Inferior parietal cortex (tissue), 1 donor: ENCODE data around the gene TGFBR1.

Experiments
- DNase-seq: peaks from one replicate; pipeline ENCODE4 v3.0.0-alpha.2; 2016; ENCODE audit errors: extremely low spot score

The TGFBR1 gene

DNA sequence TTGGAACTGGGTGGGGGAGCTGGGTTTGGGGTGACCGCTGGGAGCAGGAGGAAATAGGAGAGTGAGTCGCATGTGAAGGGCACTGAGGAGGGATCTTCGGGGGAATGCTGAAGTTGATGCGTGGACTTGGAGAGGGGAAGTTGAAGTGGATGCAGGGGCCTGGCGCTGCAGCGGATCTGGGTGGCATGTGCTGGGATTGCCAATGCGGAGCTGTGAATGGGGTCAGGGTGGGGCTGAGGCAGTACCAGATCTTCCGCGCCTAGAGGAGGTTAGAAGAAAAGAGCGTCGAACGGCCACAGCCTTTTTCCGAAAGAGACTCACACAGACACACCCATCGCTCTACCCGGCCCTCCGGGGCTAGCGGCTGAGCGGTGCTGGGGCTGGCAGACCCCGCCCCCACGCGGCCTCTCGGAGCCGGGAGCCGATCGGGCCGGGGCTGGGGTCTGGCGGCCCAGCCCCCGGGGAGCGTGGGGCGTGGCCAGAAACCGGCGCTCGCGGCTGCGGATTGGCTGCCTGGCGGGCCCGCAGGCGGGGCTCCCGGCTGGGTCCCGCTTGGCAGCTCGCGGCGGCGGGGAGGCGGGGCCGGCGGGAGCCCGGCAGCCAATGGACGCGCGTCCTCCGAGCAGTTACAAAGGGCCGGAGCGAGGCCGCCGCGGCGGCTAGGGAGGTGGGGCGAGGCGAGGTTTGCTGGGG, at the start of gene TGFBR1:
TGFBR1 (plus strand) TSS at position 655 of the 693 bp plus-strand sequence. CDS start 93 bp downstream, outside the sequence.
- DNase-seq = peak; percentile 87

DNA sequence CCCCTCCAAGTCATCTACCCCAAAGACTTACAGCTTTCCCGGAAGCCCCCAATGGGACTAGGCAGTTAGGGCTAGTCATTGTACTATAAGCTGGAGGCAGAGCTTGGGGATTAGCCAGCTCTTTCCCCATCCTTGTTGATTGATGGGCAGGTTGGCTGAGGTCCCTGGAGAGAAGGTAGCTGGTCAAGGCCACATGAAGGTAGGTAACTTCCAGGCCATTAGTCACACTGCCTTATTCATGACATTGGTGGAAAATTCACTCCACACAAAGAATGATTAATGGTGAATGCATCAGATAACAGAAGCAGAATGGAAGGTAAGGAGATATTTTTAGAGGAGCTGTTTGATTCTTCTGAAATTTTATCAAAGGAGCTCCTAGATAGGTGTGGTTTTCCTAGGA, 49.5 kb upstream of the TGFBR1 start:
- no peak for DNase-seq

DNA sequence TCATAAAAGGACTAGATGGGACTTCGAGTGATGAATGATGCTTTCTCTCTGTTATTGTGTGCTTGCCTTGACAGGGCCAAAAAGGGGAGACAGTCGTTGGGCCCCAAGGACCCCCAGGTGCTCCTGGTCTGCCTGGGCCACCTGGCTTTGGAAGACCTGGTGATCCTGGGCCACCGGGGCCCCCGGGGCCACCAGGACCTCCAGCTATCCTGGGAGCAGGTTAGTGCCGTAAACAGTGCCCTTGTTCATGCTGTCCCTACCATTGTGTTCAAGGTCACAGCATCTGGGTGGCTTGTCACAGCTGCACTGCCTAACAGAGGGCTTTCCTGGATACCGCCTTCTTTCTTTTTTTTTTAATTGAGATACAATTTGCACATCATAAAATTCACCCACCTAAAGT, 48.7 kb upstream of the TGFBR1 start:
- DNase-seq = no peak

DNA sequence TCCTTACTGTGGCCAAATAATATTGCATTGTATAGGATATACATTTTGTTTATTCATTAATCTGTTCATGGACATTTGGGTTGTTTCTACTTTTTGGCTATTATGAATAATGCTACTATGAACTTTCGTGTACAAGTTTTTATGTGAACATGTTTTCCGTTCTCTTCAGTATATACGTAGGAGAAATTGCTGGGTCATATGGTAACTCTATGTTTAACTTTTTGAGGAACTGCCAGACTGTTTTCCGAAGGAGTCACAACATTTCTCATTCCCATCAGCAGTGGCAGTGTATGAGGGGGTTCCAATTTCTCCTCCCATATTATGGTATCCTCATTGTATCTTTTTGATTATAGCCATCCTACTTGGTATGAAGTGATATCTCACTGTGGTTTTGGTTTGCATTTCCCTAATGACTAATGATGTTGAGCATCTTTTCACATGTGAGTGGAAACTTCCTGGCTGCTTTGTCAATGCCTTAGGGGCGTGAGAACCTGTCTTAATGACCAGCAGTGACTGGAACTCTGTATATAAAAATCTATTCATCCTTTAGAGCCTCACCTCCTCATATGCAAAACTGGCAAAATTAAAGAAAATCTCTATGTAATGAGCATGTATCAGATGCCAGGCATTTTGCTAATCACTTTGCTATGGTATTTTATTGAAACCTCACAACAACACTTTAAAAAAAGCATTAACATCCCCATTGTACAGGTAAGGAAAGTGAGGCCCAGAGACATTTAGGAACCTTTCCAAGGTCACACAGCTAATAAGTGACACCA, 47.8 kb upstream of the TGFBR1 start:
- DNase-seq = no peak

DNA sequence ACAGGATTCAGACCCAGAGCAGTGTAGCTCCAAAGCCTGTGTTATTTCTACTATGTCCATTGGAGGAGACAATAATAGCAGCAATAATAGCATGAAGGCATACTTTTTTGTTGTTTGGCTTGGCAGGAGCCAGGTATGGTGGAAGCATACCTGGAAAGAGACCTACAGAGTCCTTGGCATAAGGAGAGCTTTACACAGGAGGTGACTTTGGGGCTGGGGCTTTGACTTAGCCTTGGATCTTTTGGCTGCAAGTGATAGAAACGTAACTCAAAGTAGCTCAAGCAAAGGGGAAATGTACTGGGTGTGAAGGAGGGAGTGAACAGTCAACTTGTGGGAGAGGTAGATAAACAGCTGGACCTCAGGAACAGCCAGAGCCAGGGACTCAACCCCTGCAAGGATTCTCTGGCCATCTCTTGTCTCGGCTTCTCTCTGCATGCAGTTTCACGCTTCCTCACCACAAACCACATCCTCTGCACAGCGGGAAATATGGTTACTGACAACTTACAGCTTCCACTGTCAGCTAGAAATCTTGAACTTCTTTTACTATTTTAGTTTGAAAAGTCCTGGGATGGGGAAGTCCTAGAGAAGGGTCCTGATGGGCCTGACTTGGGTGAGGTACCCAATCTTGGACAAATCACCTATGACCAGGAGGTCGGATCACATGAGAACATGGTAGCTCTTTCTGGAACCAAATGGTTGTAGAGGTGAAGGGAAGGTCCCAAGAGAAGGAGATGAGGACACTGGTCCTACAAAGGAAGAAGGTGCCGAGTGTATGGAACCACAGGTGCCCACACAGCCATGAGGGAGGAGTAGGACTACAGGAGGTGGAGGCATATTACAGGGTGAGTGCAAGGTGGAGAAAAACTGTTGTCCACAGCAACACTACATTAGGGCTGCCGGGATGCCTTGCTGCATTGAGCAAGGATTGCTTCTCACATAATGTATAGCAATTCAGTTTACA, 47.0 kb upstream of the TGFBR1 start:
- DNase-seq = peak; percentile 56

DNA sequence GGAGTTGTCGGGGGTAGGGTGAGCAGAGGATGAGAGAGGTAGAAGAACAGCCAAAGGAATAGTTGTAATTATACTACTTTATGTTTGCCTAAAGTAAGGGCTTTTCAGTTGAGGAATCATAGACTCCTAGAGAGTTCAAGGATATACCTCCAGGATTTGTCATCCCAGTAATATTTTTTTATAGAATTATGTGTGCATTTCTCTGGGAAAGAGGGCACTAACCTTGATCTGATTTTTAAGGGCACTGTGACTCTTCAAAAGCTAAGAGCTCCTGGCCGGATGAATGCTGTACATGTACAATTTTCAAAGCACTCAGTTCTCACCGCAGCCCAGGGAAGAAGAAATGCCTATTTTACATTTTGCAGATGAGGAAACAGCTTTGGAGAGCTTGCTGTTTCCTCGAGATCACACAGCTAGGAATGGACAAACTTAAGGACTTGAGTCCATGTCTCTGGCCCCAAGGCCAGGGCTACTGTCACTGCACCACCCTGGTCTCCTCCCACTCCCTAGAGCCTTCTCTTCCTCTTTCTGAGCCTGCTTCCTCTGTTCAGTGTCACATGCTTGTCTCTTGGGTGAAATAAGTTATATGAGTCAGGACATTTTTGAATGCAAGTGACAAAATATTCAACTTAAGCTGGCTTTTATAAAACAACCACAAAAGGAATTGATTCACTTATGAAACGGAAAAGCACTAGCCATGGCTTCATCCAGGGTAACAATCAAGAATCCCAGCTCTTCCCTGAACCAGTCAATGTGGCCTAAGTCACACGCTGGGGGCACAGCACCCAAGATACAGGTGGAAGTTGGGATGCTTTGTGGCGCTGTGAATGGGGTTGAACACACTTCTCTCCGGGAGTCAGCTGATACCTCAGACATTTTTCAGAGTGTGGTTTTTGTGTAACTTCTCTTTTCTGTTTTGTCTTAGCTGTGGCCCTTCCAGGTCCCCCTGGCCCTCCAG, 45.7 kb upstream of the TGFBR1 start:
- DNase-seq = no peak

DNA sequence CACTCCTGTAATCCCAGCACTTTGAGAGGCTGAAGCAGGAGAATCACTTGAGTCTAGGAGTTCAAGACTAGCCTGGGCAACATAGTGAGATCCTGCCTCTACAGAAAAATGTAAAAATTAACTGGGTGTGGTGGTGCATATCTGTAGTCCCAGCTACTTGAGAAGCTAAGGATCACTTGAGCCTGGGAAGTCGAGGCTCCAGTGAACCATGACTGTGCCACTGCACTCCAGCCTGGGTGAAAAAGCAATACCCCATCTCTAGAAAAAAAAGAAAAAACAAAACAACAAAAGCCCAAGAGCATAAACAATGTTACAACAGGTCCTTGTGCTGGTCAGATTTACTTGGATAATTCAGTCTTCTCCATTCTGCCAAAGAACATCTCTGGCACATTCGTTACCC, 44.3 kb upstream of the TGFBR1 start:
- DNase-seq = no peak

DNA sequence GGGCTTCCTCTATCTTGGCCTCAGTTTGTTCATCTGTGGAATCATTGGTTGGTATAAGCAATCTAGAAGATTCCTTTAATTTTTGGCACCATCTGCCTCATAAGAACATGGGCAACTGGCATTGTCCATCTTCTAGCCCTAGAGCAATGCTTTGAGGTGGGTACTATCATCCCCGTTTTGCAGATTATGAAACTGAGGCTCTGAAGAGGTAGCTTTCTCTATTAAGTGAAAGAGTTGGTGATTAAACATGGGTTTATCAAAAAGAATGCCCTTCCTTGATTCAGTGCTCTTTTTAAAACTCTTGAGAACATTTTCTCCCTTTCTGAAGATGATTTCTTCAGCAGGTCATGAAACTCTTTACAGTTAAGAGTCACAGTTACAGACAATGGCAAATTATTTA, 42.4 kb upstream of the TGFBR1 start:
- no peak for DNase-seq

DNA sequence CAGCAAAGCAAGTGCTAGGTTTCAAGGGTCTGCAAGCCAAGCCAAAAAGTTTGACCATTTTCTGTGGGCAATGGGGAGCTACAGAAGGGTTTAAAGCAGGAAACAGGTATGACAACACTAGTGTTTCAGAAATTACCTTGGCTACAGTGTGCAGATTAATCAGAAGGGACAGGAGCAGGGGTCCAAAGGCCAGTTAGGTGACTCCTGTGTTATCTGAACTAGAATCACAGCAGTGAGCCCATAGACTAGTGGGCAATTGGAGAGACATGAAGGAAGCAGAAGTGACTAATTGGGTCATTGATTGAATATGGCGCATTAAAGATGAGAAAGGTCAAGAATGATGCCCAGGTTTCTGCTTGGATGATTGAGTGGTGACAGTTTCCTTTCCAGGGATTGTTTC, 41.4 kb upstream of the TGFBR1 start:
- DNase-seq = no peak

DNA sequence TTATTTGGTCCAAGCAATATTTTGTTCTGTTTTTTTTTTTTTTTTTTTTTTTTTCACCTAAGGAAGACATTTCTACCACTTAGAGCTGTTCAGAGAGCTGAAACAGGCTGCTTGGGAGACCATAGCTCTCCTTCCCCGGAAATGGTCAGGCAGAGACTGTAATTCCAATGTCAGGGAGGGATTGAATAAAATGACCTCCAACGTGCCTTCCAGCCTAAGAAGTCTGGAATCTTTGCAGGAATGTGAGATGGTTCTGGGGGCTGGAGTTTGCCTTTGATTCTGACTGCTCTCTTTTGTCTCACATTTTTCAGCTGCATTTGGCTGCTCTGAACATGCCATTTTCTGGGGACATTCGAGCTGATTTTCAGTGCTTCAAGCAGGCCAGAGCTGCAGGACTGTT, 38.3 kb upstream of the TGFBR1 start:
- DNase-seq = no peak

DNA sequence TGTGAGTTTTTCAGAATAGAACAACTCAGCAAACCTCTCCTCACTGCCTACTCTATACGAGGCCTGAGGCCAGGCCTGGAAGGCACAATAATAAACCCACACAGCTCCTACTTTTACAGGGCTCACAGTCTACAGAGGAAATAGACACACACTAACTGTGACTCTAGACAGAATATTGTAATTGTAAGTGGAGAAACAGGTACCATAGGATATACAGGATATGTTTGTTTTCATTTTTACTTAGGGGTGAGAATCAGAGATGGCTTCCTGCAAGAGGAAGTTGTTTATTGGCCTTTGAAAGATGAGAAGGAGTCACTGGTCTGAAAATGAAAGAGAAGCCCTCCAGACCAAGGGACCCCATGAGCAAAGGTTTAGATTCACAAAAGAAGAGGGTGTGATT, 35.8 kb upstream of the TGFBR1 start:
- no peak for DNase-seq

DNA sequence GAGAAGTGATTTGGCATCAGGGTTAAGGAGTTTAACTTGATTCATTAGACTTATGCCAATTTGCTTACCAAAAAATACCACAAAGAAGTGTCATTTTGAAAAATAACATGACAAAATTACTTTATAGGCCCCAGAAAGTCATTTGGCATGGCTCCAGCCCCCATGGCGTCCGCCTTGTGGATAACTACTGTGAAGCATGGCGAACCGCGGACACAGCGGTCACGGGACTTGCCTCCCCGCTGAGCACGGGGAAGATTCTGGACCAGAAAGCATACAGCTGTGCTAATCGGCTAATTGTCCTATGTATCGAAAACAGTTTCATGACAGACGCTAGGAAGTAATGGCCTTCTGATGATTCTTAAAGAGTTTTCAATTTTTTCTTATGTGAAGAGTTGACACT, 35.4 kb upstream of the TGFBR1 start:
- no peak for DNase-seq

DNA sequence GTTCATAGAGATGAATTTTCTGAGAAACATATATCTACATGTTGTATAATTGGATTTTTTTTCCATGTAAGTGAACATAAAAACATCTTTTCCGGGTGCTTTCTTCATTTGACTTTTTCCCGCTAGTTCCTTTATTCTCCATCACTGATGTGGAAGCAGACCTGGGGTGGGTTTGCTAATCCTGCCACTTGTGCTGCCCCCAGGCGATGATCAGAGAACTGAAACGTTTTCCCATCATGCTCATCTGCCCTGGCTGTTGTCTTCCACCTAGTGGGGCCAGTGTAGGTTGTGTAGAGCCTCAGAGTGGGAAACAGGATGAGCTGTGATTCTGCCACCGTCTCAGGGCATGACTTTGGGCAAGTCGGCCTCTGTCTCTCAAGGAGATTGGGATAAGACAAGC, 34.2 kb upstream of the TGFBR1 start:
- no peak for DNase-seq

DNA sequence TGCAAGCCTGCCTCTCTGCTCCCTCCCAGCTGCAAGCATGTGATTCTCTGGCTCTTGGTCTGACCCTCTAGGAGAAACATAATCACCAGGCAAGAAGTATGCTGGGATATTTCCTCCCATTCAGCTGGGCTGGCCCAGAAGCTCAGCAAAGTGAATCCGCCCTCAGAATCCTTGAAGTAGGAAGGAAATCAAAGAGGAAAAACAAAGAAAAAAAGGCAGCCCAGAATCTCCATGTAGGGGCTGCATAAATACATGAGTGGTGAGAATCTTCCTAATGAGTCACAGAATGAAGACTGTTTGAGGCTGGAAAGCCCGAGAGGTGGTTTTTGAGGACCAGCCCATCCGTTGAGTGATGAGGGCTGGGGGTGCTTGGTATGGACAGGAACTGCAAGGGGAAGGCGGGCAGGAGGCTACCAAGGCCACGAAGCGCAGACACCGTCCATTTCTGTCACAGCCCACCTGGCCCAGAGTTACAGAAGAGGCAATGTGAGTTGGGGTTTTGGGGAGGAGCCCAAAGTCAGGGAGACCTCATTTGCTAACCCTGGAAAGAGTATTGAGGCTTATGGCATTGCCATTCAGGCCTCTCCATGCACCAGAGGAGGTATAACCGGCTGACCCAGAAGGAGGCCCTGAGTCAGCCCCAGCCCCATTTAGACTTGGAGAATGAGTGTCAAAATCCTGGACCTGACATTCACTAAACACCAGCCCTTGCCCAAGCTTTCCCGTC, 33.4 kb upstream of the TGFBR1 start:
- no peak for DNase-seq

DNA sequence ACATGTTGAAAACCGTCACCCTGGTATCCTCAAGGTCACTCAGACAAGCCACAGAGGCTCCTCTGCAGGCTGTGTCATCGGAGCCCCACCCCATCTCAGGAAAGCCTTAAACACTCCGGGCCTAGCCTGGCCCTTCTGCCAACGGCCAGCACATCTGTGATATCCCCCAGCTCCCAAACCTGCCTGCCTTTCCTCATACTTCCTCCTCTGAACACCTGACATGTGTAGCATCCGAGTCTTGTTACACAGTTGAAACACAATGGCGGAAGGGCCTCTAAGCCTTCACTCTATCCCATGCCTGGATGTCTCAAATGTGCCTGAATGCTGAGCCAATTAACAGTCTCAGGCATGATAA, 32.9 kb upstream of the TGFBR1 start:
- DNase-seq = no peak

DNA sequence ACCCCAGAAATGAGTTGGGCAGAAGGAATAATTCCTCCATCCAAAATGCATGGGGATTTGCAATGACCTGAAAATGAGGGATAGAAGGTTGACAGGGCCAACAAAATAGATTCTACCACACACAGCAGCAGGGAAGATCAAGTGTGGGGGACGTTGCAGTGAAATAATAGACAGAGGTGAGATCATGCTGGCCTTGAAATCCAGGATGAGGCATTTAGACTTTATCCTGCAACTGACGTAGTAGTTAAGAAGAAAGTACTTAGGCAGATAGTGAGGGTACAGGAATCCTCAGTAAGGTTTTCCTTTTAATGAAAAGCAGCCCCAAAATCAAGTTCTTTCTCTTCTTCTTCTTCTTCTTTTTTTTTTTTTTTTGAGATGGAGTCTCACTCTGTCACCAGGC, 31.6 kb upstream of the TGFBR1 start:
- no peak for DNase-seq

DNA sequence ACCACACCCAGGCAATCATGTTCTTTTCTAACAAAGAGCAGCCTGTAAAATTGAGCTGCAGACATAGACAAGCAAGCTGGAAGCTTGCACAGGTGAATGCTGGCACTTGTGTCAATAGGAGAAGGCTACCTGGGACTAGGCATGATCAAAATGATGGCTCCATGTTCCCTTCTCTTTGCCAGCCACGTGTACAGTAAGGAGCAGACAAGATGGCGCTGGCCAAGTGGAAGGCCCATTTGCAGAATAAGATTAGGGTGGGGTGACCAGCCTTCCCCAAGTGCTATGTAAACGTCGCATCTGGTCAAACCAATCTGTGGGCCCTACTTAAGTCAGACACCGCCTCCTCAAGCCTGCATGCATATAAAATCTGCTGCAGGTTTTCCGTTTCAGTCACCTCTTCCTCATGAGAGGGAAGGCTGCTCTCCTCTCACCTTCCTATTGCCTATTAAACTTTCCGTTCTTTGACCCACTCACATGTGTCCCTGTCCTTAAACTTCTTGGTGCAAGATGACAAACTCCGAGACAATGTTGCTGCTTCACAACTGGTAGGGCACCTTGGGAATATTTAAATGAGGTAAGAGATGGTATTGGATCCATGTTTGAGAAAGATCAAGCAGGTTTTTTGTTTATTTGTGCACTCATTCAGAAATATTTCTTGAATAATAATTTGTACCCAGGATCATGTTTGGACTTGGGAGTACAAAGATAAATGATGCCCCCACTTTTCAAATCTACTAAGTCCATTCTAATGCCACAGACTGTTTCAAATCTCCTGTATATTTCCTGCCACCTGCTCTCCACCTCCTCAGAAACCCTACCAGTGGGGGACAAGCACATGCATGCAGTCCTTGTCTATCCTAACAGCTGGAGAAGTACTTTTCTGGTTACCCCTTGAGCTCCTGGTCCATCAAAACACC, 30.7 kb upstream of the TGFBR1 start:
- peak; percentile 28 for DNase-seq

DNA sequence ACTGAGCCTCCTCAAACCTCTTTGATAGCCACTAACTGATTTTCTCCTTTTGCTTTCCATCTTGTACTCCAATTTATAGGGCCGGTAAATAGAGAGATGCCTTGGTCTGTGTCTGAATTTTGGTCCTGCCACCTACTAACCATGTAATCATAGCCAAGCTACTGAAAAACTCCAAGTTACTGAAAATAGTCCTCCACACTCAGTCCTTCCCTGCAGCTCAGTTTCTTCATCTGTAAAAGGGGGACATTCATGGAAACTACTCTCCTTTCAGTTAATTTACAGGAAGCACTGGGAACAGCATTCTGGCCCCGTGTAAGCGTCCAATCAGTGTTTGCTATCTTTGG, 30.0 kb upstream of the TGFBR1 start:
- DNase-seq = no peak

DNA sequence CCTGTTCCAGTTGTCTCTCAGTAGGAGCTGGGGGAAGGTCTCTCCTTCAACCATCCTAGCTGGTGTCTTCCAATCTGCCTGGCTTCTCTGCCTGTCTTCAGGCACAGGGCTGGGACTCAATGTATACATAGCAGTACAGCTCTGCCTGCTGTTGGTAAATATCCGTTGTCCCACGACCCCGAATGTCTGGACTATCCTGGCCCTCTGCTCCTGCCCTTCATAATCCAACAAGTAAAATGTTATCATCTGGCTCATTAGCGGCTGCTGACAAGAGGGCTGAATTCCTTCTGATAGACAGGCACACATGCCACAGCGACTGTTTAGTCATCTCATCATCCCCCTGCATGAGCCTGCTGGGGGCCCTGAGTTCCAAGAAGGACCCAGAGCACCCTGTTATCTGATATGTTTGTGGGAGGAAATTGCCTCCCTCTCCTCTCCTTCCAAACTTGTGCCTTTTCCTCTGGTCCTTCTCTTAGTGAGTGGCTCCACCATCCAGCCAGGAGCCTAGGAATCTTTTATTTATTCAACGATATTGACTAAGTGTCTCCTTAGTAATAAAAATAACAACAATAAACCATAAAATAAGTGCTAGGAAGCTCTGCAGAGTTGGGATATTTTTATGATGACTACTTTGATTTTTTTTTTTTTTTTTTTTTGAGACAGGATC, 29.5 kb upstream of the TGFBR1 start:
- peak; percentile 24 for DNase-seq
